ENCODE results near the gene CALD1. TPM values are rescaled to one million over a fixed set of nuclear protein-coding genes. Genes with fewer than 3 reads are reported as not detected.

The CALD1 gene
- total RNA-seq, 1 donor from 2014 or later = 352 TPM

- no peak for TF ChIP-seq CTCF (IDR thresholded peaks at IDR 0.05)
- Histone ChIP-seq H3K27me3 (no peaks in the 10 kb centered on the region), H3K9me3 (no peaks in the 10 kb centered on the region), H3K4me1 (peaks cover 0 to 4% of the 10 kb centered on the region in 2 donors), H3K36me3 (no peaks in the 10 kb centered on the region), H3K27ac (no peak overlapping the region), H3K4me3 (no peak overlapping the region)
- intact Hi-C loops (cut with DNase I) = no loop called here
- no peak for DNase-seq (ENCODE audit: low spot score in 2 of 2)
Measured at GRCh38 chr7:135001390-135002165, 222.1 kb downstream of the CALD1 start.

GRCh38 chr7:135012229-135012628 is 232.8 kb downstream of the CALD1 start:
- no peak for DNase-seq (ENCODE audit: low spot score in 2 of 2)
- H3K9me3 ChIP-seq = no peaks in the 10 kb centered on the region
- H3K27ac ChIP-seq = no peak overlapping the region
- no peaks in the 10 kb centered on the region for H3K4me1 ChIP-seq
- no peaks in the 10 kb centered on the region for H3K27me3 ChIP-seq
- no peak overlapping the region for H3K4me3 ChIP-seq
- TF ChIP-seq CTCF (IDR thresholded peaks at IDR 0.05) = no peak
- intact Hi-C loops (cut with DNase I) = no loop called here
- no peaks in the 10 kb centered on the region for H3K36me3 ChIP-seq

Other genes starting within 250 kb of the CALD1 start
- gene AKR1B15, start 230.5 kb upstream of the CALD1 start, total RNA-seq = not detected
- gene BPGM, start 132.8 kb upstream of the CALD1 start, total RNA-seq = 19.2 TPM
- gene AGBL3, start 206.9 kb downstream of the CALD1 start, total RNA-seq = 2.8 TPM